ENCODE measurements around the gene COG5. TPM values are rescaled to one million over a fixed set of nuclear protein-coding genes. Genes with fewer than 3 reads are reported as not detected.

Gene COG5
- total RNA-seq, 4 donors from 2014 or later, result 34.8 to 74.1 (median 41.2) TPM

GRCh38 chr7:107190090-107190489 is 373.6 kb downstream of the COG5 start:
- ATAC-seq (ENCODE audit: low FRiP score) (no peak), DNase-seq (ENCODE audit: low spot score) (no peak)
- no peak for TF ChIP-seq CTCF (IDR thresholded peaks at IDR 0.05)

GRCh38 chr7:107187774-107188173 is 375.9 kb downstream of the COG5 start:
- TF ChIP-seq CTCF (IDR thresholded peaks at IDR 0.05), result no peak
- no peak for DNase-seq (ENCODE audit: low spot score)
- ATAC-seq (ENCODE audit: low FRiP score), result no peak

- ATAC-seq (ENCODE audit: low FRiP score), result no peak
- no peak for TF ChIP-seq CTCF (IDR thresholded peaks at IDR 0.05)
- DNase-seq (ENCODE audit: low spot score), result no peak
Observed at GRCh38 chr7:107186240-107186639, 377.5 kb downstream of the COG5 start.

- no peak for ATAC-seq (ENCODE audit: low FRiP score)
- TF ChIP-seq CTCF (IDR thresholded peaks at IDR 0.05), result no peak
- no peak for DNase-seq (ENCODE audit: low spot score)
Observed at GRCh38 chr7:107185716-107186115, 378.0 kb downstream of the COG5 start.

GRCh38 chr7:107181172-107181571 is 382.5 kb downstream of the COG5 start:
- ATAC-seq (ENCODE audit: low FRiP score) (no peak), DNase-seq (ENCODE audit: low spot score) (no peak)
- no peak for TF ChIP-seq CTCF (IDR thresholded peaks at IDR 0.05)

GRCh38 chr7:107180378-107180777 is 383.3 kb downstream of the COG5 start:
- ATAC-seq (ENCODE audit: low FRiP score), result peak; percentile 81

More at GRCh38 chr7:107180378-107180777, 383.3 kb downstream of the COG5 start:
- no peak for TF ChIP-seq CTCF (IDR thresholded peaks at IDR 0.05)
- DNase-seq (ENCODE audit: low spot score), result peak; percentile 57
